Chondrocyte (in vitro differentiated cells): Measurements from ENCODE around the gene AHDC1. TPM values are rescaled to one million over a fixed set of nuclear protein-coding genes. Genes with fewer than 3 reads are reported as not detected.
"Not testable (repeated sequence)": the region's sequence is repeated elsewhere in the genome, so short reads cannot be mapped to it uniquely, and the experiment has no call there.

Experiments
- DNase-seq: peaks from one replicate; pipeline ENCODE4 v3.0.0; 2021; ENCODE audit warnings: mixed read lengths, low spot score
- H3K27ac Mint-ChIP-seq: one replicate; pipeline ENCODE4 v1.8.0; 2021; ENCODE audit warnings: mild to moderate bottlenecking, moderate library complexity, mixed read lengths; ENCODE audit not compliant: unreplicated experiment
- H3K27me3 Mint-ChIP-seq: 2 replicates; pipeline ENCODE4 v1.8.0; 2021; ENCODE audit warnings: low read depth, mixed read lengths
- H3K36me3 Mint-ChIP-seq: 2 replicates; pipeline ENCODE4 v1.8.0; 2021; ENCODE audit warnings: low read depth, mixed read lengths
- H3K4me1 Mint-ChIP-seq: 2 replicates; pipeline ENCODE4 v1.8.0; 2021; ENCODE audit warnings: low read depth, mild to moderate bottlenecking, mixed read lengths
- H3K4me3 Mint-ChIP-seq: one replicate; pipeline ENCODE4 v1.8.0; 2021; ENCODE audit warnings: mild to moderate bottlenecking, moderate library complexity, mixed read lengths; ENCODE audit not compliant: unreplicated experiment
- H3K9me3 Mint-ChIP-seq: 2 replicates; pipeline ENCODE4 v1.8.0; 2021; ENCODE audit warnings: low read depth, mixed read lengths
- CTCF ChIP-seq: fragments of 200-600 bp; sonication (generic); IDR thresholded peaks from 2 replicates; pipeline ENCODE4 v1.5.0; 2021; ENCODE audit warnings: antibody characterized with exemption, mild to moderate bottlenecking, moderate library complexity
- total RNA-seq: library from RNA; stranded (reverse); gene quantifications from 3 replicates; pipeline ENCODE4 v1.2.1, GENCODE V29; 2021

AHDC1 gene
- total RNA-seq, 1 donor from 2014 or later, result 61.8 TPM

GRCh38 chr1:27624467-27625178 is 20.7 kb upstream of the AHDC1 start:
- DNase-seq, result no peak
- no peaks in the 10 kb centered on the region for H3K4me1 Mint-ChIP-seq
- no peaks in the 10 kb centered on the region for H3K9me3 Mint-ChIP-seq
- no peaks in the 10 kb centered on the region for H3K36me3 Mint-ChIP-seq
- no peak overlapping the region for H3K27ac Mint-ChIP-seq
- H3K27me3 Mint-ChIP-seq, result no peaks in the 10 kb centered on the region
- no peak overlapping the region for H3K4me3 Mint-ChIP-seq
- TF ChIP-seq CTCF, result no peak

GRCh38 chr1:27623327-27624212 is 19.6 kb upstream of the AHDC1 start:
- TF ChIP-seq CTCF, result no peak
- Mint-ChIP-seq H3K4me3 (no peak overlapping the region), H3K4me1 (no peaks in the 10 kb centered on the region), H3K9me3 (no peaks in the 10 kb centered on the region), H3K27ac (no peak overlapping the region), H3K36me3 (no peaks in the 10 kb centered on the region), H3K27me3 (no peaks in the 10 kb centered on the region)
- DNase-seq, result no peak

- Mint-ChIP-seq H3K4me1 (no peaks in the 10 kb centered on the region), H3K36me3 (no peaks in the 10 kb centered on the region), H3K4me3 (no peak overlapping the region), H3K27ac (no peak overlapping the region), H3K9me3 (no peaks in the 10 kb centered on the region), H3K27me3 (no peaks in the 10 kb centered on the region)
- DNase-seq, result no peak
- TF ChIP-seq CTCF, result no peak
Observed at GRCh38 chr1:27622828-27623227, 18.9 kb upstream of the AHDC1 start.

- no peak for TF ChIP-seq CTCF
- Mint-ChIP-seq H3K27me3 (no peaks in the 10 kb centered on the region), H3K27ac (no peak overlapping the region), H3K4me3 (no peak overlapping the region), H3K4me1 (no peaks in the 10 kb centered on the region), H3K9me3 (no peaks in the 10 kb centered on the region), H3K36me3 (no peaks in the 10 kb centered on the region)
- no peak for DNase-seq
Observed at GRCh38 chr1:27621051-27621920, 17.3 kb upstream of the AHDC1 start.

- not testable (repeated sequence) for H3K4me3 Mint-ChIP-seq, H3K4me1 Mint-ChIP-seq, H3K27me3 Mint-ChIP-seq, DNase-seq, H3K36me3 Mint-ChIP-seq, H3K9me3 Mint-ChIP-seq, H3K27ac Mint-ChIP-seq
Observed at GRCh38 chr1:27619782-27620438, 16.0 kb upstream of the AHDC1 start.
